ENCODE data around the gene ZFPM1. TPM values are rescaled to one million over a fixed set of nuclear protein-coding genes. Genes with fewer than 3 reads are reported as not detected.

Gene ZFPM1
- total and polyA plus RNA-seq, 12 donors = 0.37 to 23.8 (median 3.5) TPM

- 93 to 96% (median 93%) methylated on average over 7 to 16 of the region's 16 CpGs; no CpG with 5 or more reads in 1 of the 4 donors for WGBS, 4 donors
- peaks cover 4% of the 10 kb centered on the region in 2 donors for H3K4me1 ChIP-seq (replicated peaks in 1 of 2)
- no peak overlapping the region for H3K4me3 ChIP-seq
- intact Hi-C loops (cut with DNase I) = no loop called here
- H3K36me3 ChIP-seq (replicated peaks in 1 of 2) = no peaks in the 10 kb centered on the region
- H3K27ac ChIP-seq = no peak overlapping the region
- no peaks in the 10 kb centered on the region for H3K27me3 ChIP-seq
- TF ChIP-seq POLR2A (IDR thresholded peaks at IDR 0.05) = no peak
- no peak for TF ChIP-seq CTCF (IDR thresholded peaks at IDR 0.05)
- DNase-seq = no peak
- no peaks in the 10 kb centered on the region for H3K9me3 ChIP-seq (replicated peaks in 1 of 3)
These were observed 18.5 kb downstream of the ZFPM1 start for GRCh38 chr16:88471575-88471974.

- 62 to 82% (median 76%) methylated on average over 6 to 12 of the region's 12 CpGs for WGBS, 4 donors
- Histone ChIP-seq H3K36me3 (replicated peaks in 1 of 2) (no peaks in the 10 kb centered on the region), H3K27ac (no peak overlapping the region), H3K9me3 (replicated peaks in 1 of 3) (no peaks in the 10 kb centered on the region), H3K4me1 (replicated peaks in 1 of 2) (peaks cover 4% of the 10 kb centered on the region in 2 donors), H3K27me3 (no peaks in the 10 kb centered on the region), H3K4me3 (no peak overlapping the region)
- TF ChIP-seq POLR2A (IDR thresholded peaks at IDR 0.05) (no peak), CTCF (IDR thresholded peaks at IDR 0.05) (no peak)
- intact Hi-C loops (cut with DNase I) = no loop called here
- no peak for DNase-seq
These were observed 19.0 kb downstream of the ZFPM1 start for GRCh38 chr16:88472069-88472468.

- Histone ChIP-seq H3K27ac (peak overlapping the region in 1 of 5 donors; percentile 76), H3K36me3 (replicated peaks in 1 of 2) (no peaks in the 10 kb centered on the region), H3K27me3 (no peaks in the 10 kb centered on the region), H3K4me3 (no peak overlapping the region), H3K4me1 (replicated peaks in 1 of 2) (peaks cover 4% of the 10 kb centered on the region in 2 donors), H3K9me3 (replicated peaks in 1 of 3) (no peaks in the 10 kb centered on the region)
- TF ChIP-seq CTCF (IDR thresholded peaks at IDR 0.05) (no peak), POLR2A (IDR thresholded peaks at IDR 0.05) (no peak)
- intact Hi-C loops (cut with DNase I) = no loop called here
- no peak for DNase-seq
- 80 to 92% (median 84%) methylated on average over 15 to 22 of the region's 22 CpGs for WGBS, 4 donors
These were observed 19.6 kb downstream of the ZFPM1 start for GRCh38 chr16:88472637-88473205.

DNA sequence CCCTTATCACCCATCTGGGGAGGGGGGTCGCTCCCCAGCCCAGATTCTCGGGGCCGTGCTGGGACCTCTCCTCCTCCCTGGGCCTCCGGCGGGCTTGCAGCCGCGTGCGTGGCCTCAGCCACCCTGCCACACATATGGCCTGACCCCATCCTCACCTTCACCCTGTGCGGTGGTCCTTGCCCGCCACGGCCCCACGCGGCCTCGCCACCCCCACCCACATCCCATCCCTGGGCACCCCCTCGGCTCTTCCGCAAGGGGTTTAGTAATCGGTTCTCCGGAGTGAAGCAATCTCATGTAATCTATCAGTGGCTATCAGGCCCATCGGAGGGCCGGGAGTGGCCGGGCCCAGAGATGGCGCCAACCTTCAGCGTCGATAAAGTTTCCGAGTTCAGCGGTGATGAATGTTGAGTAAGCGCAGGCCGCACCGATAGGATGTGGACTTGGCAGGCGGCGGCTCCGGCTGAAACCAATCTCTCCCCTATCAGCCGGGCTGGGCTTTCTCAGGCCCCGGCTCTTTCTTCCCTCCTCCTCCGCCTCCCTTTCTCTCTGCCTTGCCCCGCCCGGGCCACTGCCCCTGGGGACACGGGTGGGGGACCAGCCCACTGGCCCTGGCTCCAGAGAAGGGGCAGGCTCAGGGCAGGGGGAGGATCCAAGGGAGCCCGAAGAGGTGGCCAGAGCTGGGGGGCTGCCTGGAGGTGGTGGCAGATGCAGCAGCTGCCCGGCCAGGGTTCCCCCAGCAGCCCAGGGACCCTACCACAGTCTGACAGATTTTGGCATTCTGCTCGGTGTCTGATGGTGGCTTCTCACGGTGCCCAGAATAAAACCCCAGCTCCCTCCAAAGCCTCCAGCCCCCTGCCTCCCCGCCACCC lies 20.8 kb downstream of the ZFPM1 start:
- no peaks in the 10 kb centered on the region for H3K36me3 ChIP-seq (replicated peaks in 1 of 2)
- peak overlapping the region in 2 of 5 donors; percentile 41 to 76 for H3K27ac ChIP-seq
- TF ChIP-seq POLR2A (IDR thresholded peaks at IDR 0.05) = no peak
- no peak for TF ChIP-seq CTCF (IDR thresholded peaks at IDR 0.05)
- DNase-seq = peak in 3 of 7 donors; percentile 22 to 53 (median 40)
- H3K4me1 ChIP-seq (replicated peaks in 1 of 2) = peaks cover 0 to 1% of the 10 kb centered on the region in 2 donors
- no peaks in the 10 kb centered on the region for H3K27me3 ChIP-seq
- 76 to 92% (median 84%) methylated on average over 34 to 43 of the region's 43 CpGs for WGBS, 4 donors
- H3K4me3 ChIP-seq = no peak overlapping the region
- intact Hi-C loops (cut with DNase I) = no loop called here
- H3K9me3 ChIP-seq (replicated peaks in 1 of 3) = no peaks in the 10 kb centered on the region
